ENCODE measurements around the gene LHFPL3.
"Not testable (repeated sequence)": the region's sequence is repeated elsewhere in the genome, so short reads cannot be mapped to it uniquely, and the experiment has no call there.

The LHFPL3 gene

GRCh38 chr7:104584620-104585019 lies 256.2 kb downstream of the LHFPL3 start:
- Histone ChIP-seq H3K27me3 (replicated peaks) (no peaks in the 10 kb centered on the region), H3K36me3 (replicated peaks) (no peaks in the 10 kb centered on the region), H3K27ac (no peak overlapping the region), H3K4me3 (ENCODE audit: low read depth, low read length) (no peak overlapping the region)
- no peak for DNase-seq
- in situ Hi-C loops (cut with HindIII; ENCODE audit: low pct_ligation_motif_present, low sequenced_read_pairs), result no loop called here
- no peak for TF ChIP-seq CTCF (IDR thresholded peaks at IDR 0.05; ENCODE audit: low read depth, low read length, missing control alignments)

- DNase-seq; H3K27ac ChIP-seq; H3K4me3 ChIP-seq (ENCODE audit: low read depth, low read length); in situ Hi-C loops (cut with HindIII; ENCODE audit: low pct_ligation_motif_present, low sequenced_read_pairs); H3K36me3 ChIP-seq (replicated peaks); H3K27me3 ChIP-seq (replicated peaks): not testable (repeated sequence)
These were observed 267.2 kb downstream of the LHFPL3 start for GRCh38 chr7:104595591-104595990.

- H3K36me3 ChIP-seq (replicated peaks), result no peaks in the 10 kb centered on the region
- no peaks in the 10 kb centered on the region for H3K27me3 ChIP-seq (replicated peaks)
- in situ Hi-C loops (cut with HindIII; ENCODE audit: low pct_ligation_motif_present, low sequenced_read_pairs), result no loop called here
These were observed 275.6 kb downstream of the LHFPL3 start for GRCh38 chr7:104603957-104604356.

GRCh38 chr7:104604706-104605105 lies 276.3 kb downstream of the LHFPL3 start:
- Histone ChIP-seq H3K36me3 (replicated peaks) (no peaks in the 10 kb centered on the region), H3K27ac (no peak overlapping the region), H3K27me3 (replicated peaks) (no peaks in the 10 kb centered on the region), H3K4me3 (ENCODE audit: low read depth, low read length) (no peak overlapping the region)
- no peak for DNase-seq
- in situ Hi-C loops (cut with HindIII; ENCODE audit: low pct_ligation_motif_present, low sequenced_read_pairs), result no loop called here
- no peak for TF ChIP-seq CTCF (IDR thresholded peaks at IDR 0.05; ENCODE audit: low read depth, low read length, missing control alignments)

More at GRCh38 chr7:104603957-104604356, 275.6 kb downstream of the LHFPL3 start:
- no peak for TF ChIP-seq CTCF (IDR thresholded peaks at IDR 0.05; ENCODE audit: low read depth, low read length, missing control alignments)
- no peak overlapping the region for H3K27ac ChIP-seq
- H3K4me3 ChIP-seq (ENCODE audit: low read depth, low read length), result no peak overlapping the region
- no peak for DNase-seq

GRCh38 chr7:104621321-104621720 lies 292.9 kb downstream of the LHFPL3 start:
- TF ChIP-seq CTCF (IDR thresholded peaks at IDR 0.05; ENCODE audit: low read depth, low read length, missing control alignments), result no peak
- H3K27ac ChIP-seq, result no peak overlapping the region
- H3K4me3 ChIP-seq (ENCODE audit: low read depth, low read length), result no peak overlapping the region
- in situ Hi-C loops (cut with HindIII; ENCODE audit: low pct_ligation_motif_present, low sequenced_read_pairs), result no loop called here
- H3K27me3 ChIP-seq (replicated peaks), result no peaks in the 10 kb centered on the region
- DNase-seq, result no peak
- no peaks in the 10 kb centered on the region for H3K36me3 ChIP-seq (replicated peaks)

GRCh38 chr7:104625956-104626355 lies 297.6 kb downstream of the LHFPL3 start:
- Histone ChIP-seq H3K27ac (no peak overlapping the region), H3K36me3 (replicated peaks) (no peaks in the 10 kb centered on the region), H3K4me3 (ENCODE audit: low read depth, low read length) (no peak overlapping the region), H3K27me3 (replicated peaks) (no peaks in the 10 kb centered on the region)
- no peak for TF ChIP-seq CTCF (IDR thresholded peaks at IDR 0.05; ENCODE audit: low read depth, low read length, missing control alignments)
- DNase-seq, result no peak
- in situ Hi-C loops (cut with HindIII; ENCODE audit: low pct_ligation_motif_present, low sequenced_read_pairs), result no loop called here

Data from brain microvascular endothelial cell (primary cell).